GM21447 (cell line): ENCODE measurements around the gene DPH6.
A peak's percentile ranks its signal among the peaks of the same experiment; 100 is the strongest.

Source experiments
- ATAC-seq: cut with Tn5 transposase; IDR thresholded peaks from one replicate; pipeline ENCODE4 v1.9.1; 2021; ENCODE audit not compliant: unreplicated experiment

Gene DPH6

DNA sequence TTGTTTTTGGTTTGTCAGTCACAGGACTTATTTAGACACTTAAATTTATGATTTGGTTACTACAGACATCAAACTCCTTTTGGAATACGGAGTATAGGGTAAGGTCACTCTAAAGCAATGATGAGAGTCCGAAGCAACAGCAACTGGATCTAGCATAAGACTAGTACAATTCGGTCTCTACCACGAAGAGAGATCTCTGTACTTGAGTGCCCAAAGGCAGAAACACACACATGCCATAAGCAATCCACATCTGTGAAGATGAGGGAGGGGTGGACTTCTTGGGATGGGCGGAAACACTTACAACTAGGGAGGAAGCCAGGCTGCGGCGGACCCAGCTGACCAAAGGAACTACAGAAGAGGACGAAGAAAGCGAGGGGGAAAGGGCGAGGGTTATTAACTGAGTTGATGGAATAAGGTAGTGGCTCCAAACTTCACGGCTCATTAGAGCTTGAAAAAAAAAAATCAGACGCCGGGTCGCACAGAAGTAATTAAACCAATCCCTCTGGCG lies 595 bp downstream of the DPH6 start:
- ATAC-seq = peak; percentile 26

GRCh38 chr15:35540885-35541284 lies 5.1 kb downstream of the DPH6 start:
- no peak for ATAC-seq

GRCh38 chr15:35540021-35540420 lies 5.9 kb downstream of the DPH6 start:
- ATAC-seq = no peak

DNA sequence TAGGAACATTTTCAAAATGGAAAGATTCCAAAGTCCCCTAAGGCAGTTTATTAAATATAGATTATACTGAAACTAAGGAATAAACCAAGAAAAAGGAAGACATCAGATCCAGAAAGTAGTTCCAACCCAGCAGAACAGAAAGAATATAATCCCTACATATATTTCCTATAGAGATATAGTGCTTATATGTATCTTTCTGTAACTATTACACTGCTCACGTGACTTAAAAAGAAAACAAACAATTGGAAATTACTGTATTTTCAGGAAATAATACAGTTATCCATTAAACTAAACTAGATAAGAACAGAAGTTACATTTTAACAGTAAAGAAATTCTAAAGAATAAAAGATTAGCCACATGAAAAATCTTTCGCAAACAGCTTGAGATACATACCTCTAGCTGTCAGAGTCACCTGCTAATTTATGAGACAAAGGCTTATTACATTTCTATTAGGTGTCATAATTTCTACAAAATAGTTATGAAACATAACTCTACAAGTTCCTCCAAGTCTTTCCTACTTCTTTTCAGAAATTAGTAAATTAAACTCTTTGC lies 10.5 kb downstream of the DPH6 start:
- no peak for ATAC-seq

DNA sequence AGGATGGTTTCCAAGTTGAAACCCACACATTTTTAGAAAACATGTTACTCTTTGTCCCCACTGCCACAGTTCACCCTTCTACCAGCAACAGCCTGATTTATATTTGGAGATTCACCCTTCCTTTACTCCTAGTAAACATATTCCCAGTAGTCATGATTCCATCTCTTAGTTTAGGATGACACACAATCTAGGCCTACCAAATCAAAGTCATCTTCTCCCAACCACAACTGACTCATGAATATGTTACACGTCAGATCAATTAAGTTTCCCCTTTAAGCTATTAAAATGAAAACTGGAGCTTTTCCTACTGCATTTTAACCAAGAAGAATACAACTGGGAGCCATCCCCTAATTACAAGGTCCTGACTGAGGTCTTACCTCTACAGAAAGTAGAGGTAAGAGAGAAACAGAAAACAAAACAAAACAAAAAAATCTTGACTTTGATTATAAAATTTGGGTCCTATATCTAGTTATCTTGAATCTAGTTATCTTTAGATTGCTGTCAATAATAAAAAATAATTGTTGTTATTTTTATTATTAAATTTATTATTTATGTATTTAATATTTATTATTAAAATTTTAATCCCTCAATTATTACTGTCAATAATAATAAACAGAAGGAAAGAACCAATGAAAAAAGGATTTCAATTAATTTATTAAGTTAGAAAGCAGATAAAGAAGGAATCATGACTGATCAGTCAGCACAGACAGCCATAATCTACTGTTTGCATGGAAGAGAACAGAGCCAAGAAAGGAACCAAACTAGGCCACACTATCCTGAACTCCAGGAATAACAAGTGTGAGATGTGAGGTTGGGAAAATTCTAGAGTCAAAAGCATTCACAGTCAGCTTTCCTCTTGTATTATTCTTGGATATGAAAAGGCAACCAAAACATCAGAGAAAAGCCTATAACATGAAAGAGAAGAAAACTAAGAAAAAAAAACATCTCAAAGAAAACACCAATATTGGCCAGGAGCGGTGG lies 12.5 kb downstream of the DPH6 start:
- no peak for ATAC-seq

DNA sequence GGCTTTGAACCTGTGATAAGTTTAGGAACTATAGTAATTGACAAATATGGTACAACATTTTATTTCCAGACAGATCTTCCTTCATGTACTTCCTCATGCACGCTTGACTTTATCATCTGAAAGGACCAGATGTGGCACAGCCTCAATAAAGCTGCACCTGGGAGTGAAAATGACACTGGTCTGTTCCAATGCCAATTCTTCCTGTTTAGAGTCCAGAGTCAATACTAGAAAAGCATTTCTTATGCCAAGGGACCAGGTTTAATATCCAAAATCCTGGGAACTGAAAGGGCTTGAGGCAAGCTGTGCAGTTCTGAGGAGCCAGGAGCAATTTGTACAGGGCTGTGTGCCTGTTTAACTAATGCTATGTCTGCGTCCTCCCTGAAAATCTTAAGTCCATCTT lies 15.3 kb downstream of the DPH6 start:
- ATAC-seq = no peak

- ATAC-seq = no peak
Measured at GRCh38 chr15:35529784-35530183, 16.2 kb downstream of the DPH6 start.

DNA sequence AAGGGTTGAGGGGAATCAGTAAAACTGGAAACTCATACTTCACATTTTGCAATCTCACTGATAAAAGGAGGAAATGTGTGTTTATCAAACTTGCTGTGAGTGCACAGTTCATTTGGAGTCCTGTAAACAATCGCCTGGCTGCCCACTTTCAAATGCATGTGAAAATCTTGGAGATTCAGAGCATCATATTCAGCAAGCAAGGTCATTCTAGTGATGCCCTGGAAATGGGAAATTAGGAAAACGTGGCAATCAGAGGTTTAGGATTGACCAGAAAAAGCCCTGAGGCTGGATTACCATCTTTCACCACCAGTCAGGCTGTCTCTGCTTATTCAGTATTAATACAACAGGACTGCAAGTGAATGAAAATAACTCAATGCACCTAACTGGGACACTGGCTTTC lies 23.9 kb downstream of the DPH6 start:
- ATAC-seq = no peak

DNA sequence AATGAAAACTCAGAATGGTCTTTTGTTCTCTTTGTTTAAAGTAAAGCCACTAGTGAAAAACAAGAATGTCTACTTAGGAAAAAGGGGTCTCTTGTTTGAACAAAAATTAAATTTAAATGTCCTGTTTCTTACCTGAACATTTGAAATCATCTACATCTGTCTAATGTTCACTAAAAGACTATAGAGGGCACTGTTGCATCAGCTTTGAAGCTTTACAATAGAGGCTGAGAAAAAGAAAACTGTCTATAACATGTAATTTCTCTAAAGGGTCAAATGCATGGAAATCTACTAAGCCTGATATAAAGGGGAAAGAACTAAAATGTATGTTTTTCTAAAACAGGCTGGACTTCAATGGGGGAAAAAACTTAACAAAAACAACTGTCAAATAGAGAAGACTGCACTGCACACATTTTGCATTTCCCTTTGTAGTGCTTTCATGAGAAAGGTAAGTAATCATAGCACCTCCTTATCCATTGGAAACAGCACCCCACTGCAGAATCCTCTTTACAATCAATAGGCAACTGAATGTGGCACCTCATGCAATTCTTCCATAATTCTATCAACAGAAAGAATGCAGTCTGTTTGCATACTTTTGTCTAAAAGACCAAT lies 26.3 kb downstream of the DPH6 start:
- peak; percentile 75 for ATAC-seq

GRCh38 chr15:35519052-35519451 lies 26.9 kb downstream of the DPH6 start:
- ATAC-seq = no peak

- ATAC-seq = no peak
Measured at GRCh38 chr15:35514759-35515158, 31.2 kb downstream of the DPH6 start.

DNA sequence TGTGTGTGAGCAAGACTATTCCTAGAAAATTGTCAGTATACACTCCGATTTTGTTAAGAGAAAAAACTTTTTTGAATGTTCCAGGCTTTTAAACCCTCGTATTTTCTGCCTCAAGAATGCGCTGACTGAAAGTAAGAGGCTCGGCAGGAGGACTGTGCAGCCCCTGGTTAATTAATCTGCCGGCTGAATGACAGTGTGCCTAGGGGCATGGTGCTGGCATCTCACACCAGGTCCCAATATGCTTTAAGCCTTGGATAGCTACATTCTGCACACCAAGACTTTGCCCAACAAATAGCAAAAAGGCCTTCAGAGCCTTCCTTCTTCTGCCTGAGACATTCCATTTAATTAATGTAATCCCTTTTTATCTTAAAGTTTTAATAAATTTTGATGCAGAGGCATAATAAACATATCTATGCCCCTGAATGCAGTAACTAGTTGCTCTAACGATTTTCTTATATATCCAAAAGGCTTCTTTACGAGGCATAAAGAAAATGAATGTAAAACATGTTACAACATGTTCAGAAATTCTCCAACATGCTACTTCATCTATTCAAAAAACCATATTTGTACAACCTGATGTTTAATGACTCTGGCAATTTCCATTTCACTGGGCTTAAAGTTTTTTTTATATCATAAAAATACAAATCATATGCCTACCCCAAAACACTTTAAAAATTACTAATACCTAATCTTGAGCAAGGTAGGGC lies 37.9 kb downstream of the DPH6 start:
- ATAC-seq = no peak

DNA sequence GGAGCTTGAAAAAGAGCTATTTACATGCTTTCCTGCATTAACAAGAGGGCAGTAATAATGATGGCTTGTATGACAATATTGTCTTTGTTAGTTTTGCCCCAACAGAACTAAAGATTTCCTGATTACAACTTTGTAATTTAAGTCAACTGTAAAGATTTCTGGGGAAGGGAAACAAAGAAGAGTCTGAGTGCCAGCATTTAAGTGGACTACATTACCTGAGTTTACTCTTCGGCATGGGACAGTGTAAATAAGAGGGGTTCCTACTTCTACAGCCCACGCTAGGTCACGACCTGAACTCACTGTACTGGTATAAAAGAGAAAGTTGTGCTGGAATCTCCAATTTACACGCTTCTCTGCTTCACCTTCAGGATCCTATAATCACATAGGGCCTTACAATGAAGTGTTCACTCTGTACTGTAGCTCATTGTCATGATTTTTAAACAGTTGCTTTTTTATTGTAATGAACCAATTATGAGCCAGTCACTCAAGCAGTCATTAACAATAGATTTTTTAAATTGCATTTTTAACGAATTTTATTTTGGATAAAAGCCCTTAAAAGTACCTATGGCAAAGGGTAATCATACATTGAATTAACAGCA lies 39.6 kb downstream of the DPH6 start:
- ATAC-seq = no peak

DNA sequence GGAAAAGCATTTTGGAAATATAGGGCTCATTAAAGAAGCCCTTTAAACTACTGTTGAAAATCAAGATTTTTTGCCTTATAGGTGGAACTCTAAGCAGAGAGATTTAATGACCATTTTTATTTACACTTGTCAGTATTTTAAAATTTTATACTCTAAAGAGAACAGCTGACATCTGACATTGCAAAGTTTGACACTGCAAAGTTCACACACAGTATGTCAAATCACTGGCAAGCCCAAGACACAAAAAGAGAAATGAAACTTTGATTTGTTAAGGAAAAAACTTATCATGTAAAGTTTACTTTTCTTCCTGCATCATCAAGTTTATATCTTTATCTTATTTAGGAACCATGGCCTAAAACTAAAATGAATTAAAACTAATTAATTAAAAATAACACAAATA lies 40.2 kb downstream of the DPH6 start:
- no peak for ATAC-seq

- no peak for ATAC-seq
Measured at GRCh38 chr15:35505141-35505540, 40.8 kb downstream of the DPH6 start.

- ATAC-seq = no peak
Measured at GRCh38 chr15:35499723-35500122, 46.2 kb downstream of the DPH6 start.

DNA sequence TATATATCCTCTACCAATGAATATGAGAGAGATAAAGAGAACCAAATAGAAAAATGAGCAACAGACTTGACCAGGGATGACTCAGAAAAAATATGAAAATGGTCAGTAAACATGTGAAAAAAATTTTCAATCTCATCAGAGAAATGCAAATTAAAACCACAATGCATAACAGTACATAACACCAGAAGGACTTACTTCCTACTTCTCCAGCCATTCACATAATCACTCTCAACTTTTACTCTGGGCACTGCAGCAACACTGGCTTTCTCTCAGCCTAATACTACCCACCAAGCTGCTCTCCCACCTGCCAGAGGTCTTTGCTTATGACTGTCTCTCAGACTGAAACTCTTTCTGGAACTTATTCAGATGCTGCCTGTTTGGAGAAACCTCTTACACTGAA lies 49.4 kb downstream of the DPH6 start:
- ATAC-seq = peak; percentile 99

DNA sequence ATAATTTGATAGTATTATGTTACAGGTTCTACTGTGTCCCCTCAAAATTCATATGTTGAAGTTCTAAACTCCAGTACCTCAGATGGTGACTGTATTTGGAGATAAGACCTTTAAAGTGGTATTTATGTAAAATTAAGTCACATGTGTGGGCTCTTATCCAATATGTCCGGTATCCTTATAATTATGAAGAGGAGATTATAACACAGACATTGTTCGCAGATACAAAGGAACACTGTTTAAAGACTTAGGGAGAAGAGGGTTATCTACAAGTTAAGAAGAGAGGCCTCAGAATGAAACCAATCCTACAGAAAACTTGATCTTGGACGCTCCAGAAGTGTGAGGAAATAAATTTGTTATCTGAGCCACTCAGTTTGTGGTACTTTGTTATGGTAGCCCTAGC lies 50.9 kb downstream of the DPH6 start:
- no peak for ATAC-seq

DNA sequence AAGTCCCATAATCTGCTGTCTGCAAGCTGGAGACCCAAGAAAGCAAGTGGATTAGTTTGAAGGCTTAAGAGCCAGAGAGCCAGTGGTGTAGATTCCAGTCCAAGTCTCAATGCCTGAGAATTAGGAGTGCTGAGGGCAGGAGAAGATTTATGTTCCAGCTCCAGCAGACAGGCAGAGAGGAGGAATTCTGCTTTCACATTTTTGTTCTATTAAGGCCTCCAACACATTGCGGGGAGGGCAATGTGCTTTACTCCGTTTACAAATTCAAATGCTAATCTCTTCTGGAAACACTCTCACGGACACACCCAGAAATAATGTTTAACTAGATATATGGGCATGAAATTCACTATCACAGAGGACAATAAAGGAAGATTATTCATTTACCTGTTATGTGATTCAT lies 54.0 kb downstream of the DPH6 start:
- no peak for ATAC-seq

DNA sequence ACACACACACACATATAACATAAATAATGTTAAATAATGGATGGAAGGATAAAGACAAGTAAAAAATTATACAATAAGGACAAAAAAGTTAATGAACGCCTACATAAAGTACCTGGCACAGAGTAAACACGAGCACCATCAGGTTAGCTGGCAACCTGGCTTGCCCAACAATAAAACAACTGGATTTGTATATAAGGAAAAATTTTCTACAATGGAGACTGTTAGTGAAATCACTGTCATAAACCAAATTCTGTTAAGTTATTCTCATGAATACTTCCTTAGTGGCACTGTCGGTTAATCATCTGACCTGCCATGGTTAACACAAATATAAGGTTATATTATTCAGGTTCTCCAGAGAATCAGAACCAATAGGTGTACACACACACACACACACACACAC lies 54.8 kb downstream of the DPH6 start:
- ATAC-seq = no peak

- ATAC-seq = no peak
Measured at GRCh38 chr15:35490511-35490910, 55.5 kb downstream of the DPH6 start.
